NCI-H187 treated with DMSO at 0.1 percent for 48 hours (cell line): Measurements from ENCODE around the gene OXT.

Experiments used
- DNase-seq: peaks from one replicate; lab custom pipeline; 2025; lab: John Stamatoyannopoulos, UW

Gene OXT

DNA sequence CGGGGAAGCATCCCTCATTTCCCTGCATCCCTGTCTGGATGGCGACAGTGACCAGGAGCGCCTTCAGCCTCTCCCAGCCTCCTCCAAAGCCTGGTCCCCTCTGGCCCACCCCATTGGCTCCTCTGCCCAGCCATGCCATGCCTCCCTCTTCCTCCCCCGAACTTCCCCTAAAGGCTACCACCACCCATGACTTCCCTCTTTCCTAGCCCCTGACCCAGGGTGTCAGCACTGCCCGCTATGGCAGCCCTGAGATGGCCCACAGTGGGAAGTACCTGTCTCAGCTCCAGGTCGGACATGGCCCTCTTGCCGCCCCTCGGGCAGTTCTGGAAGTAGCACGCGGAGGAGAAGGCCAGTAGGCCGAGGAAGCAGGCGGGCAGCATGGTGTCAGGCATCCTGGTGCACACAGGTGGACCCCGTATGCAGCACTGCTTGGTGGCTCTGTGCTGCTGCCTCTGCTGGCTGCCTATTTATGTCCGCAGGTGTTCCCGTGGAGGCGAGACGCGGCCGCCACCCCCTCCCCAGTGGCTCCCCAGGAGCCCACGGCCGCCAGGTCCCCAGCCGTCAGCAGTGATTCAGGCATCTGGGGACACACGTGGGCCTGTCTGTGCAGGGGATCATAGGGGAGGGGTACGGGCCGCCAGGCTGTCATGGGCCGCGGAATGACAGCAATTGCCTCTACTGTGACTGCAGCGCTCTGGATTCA, 13.0 kb downstream of the OXT start, which contains the start of gene AVP:
TSS of gene AVP (minus strand) at position 442 of the 703 bp plus-strand sequence. CDS start at position 392, 50 bp downstream.
- no peak for DNase-seq

DNA sequence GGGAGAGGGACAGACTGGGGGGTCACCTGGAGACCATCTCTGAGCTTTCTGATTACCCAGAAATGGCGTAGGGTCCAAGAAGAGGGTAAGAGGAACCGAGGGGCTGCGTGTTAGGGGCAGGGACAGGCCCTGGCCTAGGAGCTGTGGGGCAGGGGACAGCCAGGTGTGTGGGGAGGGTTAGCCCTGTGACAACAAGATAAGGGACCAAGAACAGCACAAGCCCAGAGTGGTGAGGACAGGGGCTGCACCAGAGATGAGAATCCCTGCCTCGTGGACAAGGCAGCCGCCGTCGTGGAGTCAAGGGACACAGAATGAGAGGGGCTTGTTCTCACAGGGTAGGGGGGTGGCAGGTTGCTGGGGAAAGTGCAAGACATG, 13.6 kb downstream of the OXT start:
- no peak for DNase-seq

DNA sequence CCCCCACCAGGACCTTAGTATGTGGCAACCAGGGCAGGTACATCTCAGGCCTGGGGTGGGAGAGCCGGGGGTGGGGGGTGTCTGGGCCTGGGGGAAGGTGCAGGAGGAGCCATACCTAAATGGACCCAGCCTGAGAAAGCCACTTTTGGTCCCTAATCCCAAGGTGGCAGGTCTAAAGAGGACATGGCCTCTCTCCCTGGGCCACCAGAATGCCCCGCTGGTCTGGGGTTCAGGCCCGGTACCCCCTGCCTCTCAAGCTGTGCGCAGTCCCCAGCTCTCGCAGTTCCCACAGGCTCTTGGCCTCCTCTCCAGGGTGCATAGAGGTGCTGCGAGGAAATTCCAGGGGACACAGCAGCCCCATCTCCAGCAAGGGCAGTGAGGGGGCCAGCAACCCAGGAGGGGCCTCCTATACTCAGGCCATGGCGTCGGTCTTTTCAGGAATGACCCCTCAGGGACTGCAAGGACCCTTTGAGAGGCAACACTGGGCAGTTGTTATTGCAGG, 14.2 kb downstream of the OXT start:
- DNase-seq, result no peak

DNA sequence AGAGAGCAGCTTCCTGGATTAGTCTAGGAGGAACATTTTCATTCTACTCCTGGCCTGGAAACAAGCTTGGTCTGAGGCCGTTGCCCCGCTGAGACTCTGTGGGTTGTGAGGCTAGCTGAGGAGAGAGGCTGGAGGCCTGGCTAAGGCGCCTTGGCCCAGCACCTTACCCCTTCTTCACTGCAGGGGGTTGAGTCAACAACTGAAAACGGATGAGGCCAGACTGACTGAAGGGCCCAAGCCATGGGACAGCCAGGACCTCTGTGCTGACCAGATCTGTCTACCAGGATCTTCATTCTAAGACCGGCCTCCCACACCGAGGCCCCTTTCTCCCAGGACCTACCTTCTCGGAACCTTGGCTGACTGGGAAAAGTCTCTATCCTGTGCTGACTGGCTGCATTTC, 16.6 kb downstream of the OXT start:
- no peak for DNase-seq

- no peak for DNase-seq
Measured at GRCh38 chr20:3090565-3090964, 19.1 kb downstream of the OXT start.

GRCh38 chr20:3092611-3093379, 21.4 kb downstream of the OXT start:
- no peak for DNase-seq

DNA sequence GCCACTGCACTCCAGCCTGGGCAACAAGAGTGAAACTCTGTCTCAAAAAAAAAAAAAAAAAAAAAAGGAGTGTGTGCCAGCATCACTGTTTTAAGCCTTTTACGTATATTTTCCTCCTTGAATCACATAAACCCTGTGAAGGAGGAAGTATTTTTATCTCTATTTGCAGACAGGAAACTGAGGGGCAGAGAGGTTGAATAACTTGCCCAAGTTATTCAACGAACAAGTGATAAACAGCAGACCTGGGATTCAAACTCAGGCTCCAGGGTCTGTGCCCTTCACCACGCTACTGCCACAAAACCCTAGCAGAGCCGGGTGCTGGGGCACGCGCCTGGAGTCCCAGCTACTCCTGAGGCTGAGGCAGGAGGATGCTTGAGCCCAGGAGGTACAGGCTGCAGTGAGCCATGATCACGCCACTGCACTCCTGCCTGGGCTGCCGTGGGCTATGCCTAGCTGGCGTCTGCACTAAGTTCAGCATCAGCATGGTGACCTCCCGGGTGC, 22.5 kb downstream of the OXT start:
- no peak for DNase-seq

DNA sequence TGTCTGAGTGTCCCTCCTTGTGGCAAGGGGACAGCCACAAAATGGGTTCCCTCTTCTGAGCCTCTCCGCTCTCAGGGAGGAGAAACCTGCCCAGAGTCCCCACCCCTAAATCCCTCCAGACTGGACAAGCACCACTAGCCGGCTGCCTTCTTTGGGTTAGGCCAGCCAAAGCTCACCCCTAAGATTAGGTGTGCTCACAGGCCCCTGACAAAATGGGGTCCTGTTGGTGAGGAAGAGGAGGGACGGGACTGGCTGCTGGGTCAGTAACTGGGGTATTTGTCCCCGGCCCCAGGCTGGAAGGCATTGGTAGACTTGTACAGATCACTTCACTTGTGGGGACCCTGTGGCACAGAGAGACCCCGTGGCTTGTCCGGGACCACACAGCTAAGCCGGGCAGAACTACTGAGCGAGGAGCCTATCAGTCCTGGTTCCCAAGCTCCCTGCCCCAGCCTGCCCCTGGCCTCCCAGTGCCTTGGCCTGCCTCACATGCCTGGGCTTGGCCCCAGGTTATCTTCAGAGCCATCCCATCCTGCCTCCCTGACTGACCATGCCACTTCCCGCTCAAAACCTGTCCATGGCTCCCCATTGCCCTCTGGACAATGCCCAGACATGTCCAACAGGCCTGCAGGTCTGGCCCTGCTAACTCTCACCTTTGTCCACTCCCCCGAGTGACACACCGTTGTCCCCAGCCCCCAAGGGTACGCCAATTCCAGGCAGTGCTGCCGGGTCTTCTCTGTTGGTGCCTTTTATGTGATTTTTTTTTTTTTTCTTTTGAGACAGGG, 23.6 kb downstream of the OXT start:
- no peak for DNase-seq

DNA sequence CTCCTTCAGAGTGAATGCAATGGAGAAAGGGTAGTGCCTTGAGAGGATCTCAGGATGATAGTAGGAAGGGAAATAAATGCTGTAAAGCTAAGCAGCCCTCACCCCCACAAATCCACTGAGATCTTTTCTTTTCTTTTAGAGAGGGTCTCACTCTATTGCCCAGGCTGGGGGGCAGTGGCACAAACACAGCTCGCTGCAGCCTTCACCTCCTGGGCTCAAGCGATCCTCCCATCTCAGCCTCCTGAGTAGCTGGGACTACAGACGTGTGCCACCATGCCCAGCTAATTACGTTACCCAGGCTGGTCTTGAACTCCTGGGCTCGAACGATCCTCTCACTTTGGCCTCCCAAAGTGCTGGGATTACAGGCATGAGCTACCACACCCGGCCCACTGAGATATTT, 29.1 kb downstream of the OXT start:
- no peak for DNase-seq

DNA sequence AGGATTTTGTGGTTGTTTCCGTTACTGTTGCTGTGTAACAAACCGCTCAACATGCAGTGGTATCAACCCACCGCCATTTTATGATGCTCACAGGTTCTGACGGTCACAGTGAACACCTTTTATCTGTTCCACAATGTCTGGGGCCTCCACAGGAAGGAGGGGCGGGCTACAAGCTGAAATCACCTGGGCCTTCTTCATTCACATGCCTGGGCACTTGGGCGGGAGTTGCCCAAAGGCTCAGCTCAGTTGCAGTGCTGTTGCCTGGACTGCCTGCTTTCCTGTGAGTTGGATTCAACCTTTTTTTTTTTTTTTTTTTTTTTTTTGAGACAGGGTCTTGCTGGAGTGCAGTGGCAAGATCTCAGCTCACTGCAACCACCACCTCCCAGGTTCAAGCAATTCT, 29.8 kb downstream of the OXT start:
- no peak for DNase-seq

- no peak for DNase-seq
Measured at GRCh38 chr20:3101737-3102574, 30.5 kb downstream of the OXT start.

DNA sequence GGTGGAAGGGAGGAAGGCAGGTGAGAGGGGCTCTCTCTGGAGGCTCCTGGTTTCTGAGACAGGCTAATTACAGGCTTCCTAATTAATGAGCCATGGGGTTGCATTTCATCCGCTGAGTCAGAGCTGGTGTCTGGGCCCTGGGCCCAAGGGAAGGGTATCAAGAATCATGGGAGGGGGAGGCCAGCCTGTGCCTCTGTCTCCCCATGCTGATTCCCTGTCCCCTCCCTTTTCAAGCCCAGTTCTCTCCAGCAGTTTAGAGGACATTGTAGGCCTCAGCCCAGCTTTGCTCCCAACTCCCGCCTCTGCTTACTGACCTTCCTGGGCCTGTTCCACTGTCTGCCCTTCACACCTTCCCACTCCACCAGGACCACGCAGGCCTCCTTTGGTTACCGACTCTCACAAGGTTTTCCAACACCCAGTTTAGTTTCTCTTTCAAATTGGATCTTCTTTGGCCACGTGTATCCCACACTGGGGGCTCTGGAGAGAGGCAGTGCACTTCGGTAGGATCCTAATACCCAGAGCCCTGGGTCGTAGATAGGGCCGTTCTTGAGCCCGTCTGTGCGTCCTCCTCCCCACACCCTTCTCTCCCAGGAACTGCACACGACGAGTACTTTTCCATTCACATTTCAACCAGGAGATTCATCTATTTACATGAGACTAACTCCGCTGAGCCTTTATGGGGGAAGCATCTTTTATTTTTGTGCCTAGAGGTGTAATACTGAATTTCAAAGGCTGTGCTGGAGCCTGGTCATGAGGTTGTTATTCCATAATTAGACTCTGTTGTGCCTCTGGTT, 31.4 kb downstream of the OXT start:
- DNase-seq, result no peak

GRCh38 chr20:3103369-3104032, 32.1 kb downstream of the OXT start:
- DNase-seq, result no peak

- no peak for DNase-seq
Measured at GRCh38 chr20:3105256-3106137, 34.1 kb downstream of the OXT start.

DNA sequence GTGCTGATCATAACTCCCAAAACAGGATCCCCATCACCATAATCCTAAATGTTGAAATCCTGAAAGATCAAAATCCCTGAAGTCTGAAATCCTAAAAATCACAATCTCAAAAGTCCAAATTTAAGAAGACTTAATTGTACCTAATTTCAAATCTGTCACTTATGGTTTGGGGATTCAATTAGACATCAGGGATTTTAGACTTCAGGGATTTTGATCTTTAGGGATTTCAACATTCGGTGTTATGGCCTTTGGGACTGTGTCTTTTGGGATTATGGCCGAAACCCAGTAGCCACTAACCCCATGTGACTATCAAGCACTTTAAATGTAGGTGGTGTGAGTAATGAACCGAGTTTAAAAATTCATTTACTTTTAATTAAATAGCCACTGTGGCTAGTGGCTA, 34.8 kb downstream of the OXT start:
- no peak for DNase-seq

DNA sequence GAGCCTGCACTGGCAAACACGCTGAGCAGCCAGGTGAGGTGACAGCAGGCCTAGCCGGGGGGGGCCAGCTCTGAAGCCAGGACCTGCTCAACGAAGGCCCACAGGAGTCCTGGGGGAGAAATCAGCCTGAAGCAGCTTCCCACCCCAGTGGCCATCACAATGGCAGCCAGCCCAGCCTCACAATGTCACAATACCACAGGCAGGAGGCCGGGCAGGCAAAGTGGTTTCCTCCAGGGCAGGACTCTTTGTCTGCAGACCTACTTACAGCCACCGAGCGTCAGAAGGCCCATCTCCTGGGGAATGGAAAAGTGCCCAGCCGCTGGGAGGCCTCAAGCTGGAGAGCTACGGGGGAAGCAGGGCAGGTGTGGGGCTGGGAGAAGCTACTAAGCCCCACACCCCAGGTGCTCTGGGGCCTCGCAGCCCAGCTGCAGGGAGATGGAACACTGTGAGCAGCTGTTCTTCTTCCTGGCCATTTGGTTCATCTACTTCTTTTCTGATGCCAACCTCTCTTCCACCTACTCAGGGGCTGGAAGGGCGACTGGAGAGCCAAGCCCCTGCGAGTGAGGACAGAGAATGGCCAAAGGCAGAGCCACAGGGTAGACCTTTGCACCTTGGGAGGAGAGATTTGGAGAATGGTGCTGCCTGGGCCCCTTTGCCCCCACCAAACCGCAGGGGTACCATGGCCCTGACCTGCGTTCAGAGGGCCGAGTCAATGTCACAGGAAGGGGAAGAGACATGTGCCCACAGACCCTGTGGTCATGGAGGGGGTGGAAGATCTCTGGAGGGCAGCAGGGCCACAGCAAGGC, 35.4 kb downstream of the OXT start:
- peak; percentile 69 for DNase-seq

DNA sequence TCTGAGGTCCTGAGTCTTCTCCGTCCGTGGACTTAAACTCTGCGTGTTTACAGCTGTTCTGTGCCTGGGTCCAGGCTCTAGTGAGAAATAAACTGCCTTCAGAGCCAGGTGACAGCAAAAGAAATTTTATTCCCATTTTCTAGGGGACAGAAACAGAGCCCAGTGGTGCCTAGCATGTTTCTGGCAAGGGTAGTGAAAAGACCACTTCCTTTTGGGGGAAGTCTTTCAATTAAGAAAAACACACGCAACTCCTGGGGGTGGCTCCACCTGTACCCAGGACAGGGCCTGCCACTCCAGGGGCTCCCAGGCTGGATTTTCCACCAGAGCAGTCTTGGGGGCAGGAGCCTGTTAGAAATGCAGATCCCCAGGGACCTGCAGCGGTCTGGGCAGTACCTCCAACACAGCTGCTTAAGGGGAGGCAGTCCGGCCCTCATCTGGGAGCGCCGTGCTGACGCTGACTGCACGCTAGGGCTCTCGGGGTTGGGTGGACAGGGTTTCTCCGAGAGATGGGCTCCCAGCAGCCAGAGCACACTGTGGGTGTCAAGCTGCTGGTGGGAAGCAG, 36.1 kb downstream of the OXT start:
- no peak for DNase-seq
